Measurements from ENCODE around the gene SFTA2.
A peak's percentile ranks its signal among the peaks of the same experiment; 100 is the strongest.
"Not testable (repeated sequence)": the region's sequence is repeated elsewhere in the genome, so short reads cannot be mapped to it uniquely, and the experiment has no call there.

The SFTA2 gene

GRCh38 chr6:30931969-30932645, at the start of gene SFTA2:
Gene SFTA2, minus strand, starts transcription at chr6:30932170. Its CDS starts 74 bp downstream, at chr6:30932096.
- H3K4me3 ChIP-seq: no peak within 1 kb of the TSS
- H3K4me2 ChIP-seq: no peak within 1 kb of the TSS
- H3K27ac ChIP-seq: no peak within 1 kb of the TSS
- H3K9ac ChIP-seq: no peak within 1 kb of the TSS
- H3K4me1 ChIP-seq: no peaks in the 10 kb centered on the region
- peaks cover 13% of the 10 kb centered on the region for H3K9me3 ChIP-seq
- TF ChIP-seq Cebpa-rat (IDR thresholded peaks at IDR 0.05): no peak
- H4K20me1 ChIP-seq: no peaks in the 10 kb centered on the region
- H3K36me3 ChIP-seq: peaks cover 20% of the 10 kb centered on the region
- H3K27me3 ChIP-seq: no peaks in the 10 kb centered on the region

- Histone ChIP-seq H3K36me3 (no peaks in the 10 kb centered on the region), H3K4me2 (no peak overlapping the region), H3K9me3 (no peaks in the 10 kb centered on the region), H4K20me1 (no peaks in the 10 kb centered on the region), H3K9ac (no peak overlapping the region), H3K4me3 (no peak overlapping the region), H3K27me3 (peaks cover 7% of the 10 kb centered on the region; the same call in 1 of the 2 replicates), H3K4me1 (peaks cover 14% of the 10 kb centered on the region), H3K27ac (no peak overlapping the region)
- no peak for TF ChIP-seq Cebpa-rat (IDR thresholded peaks at IDR 0.05)
Observed at GRCh38 chr6:30979690-30980089, 47.7 kb upstream of the SFTA2 start.

- no peak for TF ChIP-seq Cebpa-rat (IDR thresholded peaks at IDR 0.05)
Observed at GRCh38 chr6:30979141-30979540, 47.2 kb upstream of the SFTA2 start.

GRCh38 chr6:30974490-30975252, 42.7 kb upstream of the SFTA2 start:
- TF ChIP-seq Cebpa-rat (IDR thresholded peaks at IDR 0.05): no peak
- no peaks in the 10 kb centered on the region for H3K9me3 ChIP-seq
- no peak overlapping the region for H3K27ac ChIP-seq
- H3K27me3 ChIP-seq: peaks cover 7% of the 10 kb centered on the region; the same call in 1 of the 2 replicates
- H3K4me3 ChIP-seq: no peak overlapping the region
- no peaks in the 10 kb centered on the region for H3K36me3 ChIP-seq
- H3K4me2 ChIP-seq: no peak overlapping the region
- H3K9ac ChIP-seq: no peak overlapping the region
- H3K4me1 ChIP-seq: peaks cover 14% of the 10 kb centered on the region
- H4K20me1 ChIP-seq: no peaks in the 10 kb centered on the region

More at GRCh38 chr6:30979141-30979540, 47.2 kb upstream of the SFTA2 start:
- Histone ChIP-seq H3K9ac (no peak overlapping the region), H4K20me1 (no peaks in the 10 kb centered on the region), H3K4me1 (peaks cover 14% of the 10 kb centered on the region), H3K36me3 (no peaks in the 10 kb centered on the region), H3K4me3 (no peak overlapping the region), H3K4me2 (peak overlapping the region; percentile 46), H3K27me3 (peaks cover 7% of the 10 kb centered on the region; the same call in 1 of the 2 replicates), H3K9me3 (no peaks in the 10 kb centered on the region), H3K27ac (no peak overlapping the region)

GRCh38 chr6:30972816-30973215, 40.8 kb upstream of the SFTA2 start:
- Histone ChIP-seq H4K20me1 (no peaks in the 10 kb centered on the region), H3K27me3 (0 out of 2 replicates have a peak, but pooled peaks cover under 1% of the 10 kb centered on the region), H3K4me2 (no peak overlapping the region), H3K9me3 (no peaks in the 10 kb centered on the region), H3K36me3 (no peaks in the 10 kb centered on the region), H3K9ac (no peak overlapping the region), H3K4me3 (no peak overlapping the region), H3K27ac (no peak overlapping the region), H3K4me1 (no peaks in the 10 kb centered on the region)
- no peak for TF ChIP-seq Cebpa-rat (IDR thresholded peaks at IDR 0.05)

- H4K20me1 ChIP-seq: no peaks in the 10 kb centered on the region
- TF ChIP-seq Cebpa-rat (IDR thresholded peaks at IDR 0.05): no peak
- H3K9me3 ChIP-seq: no peaks in the 10 kb centered on the region
- H3K9ac ChIP-seq: no peak overlapping the region
- no peak overlapping the region for H3K4me2 ChIP-seq
- no peaks in the 10 kb centered on the region for H3K36me3 ChIP-seq
- no peaks in the 10 kb centered on the region for H3K4me1 ChIP-seq
- H3K27ac ChIP-seq: no peak overlapping the region
- no peaks in the 10 kb centered on the region for H3K27me3 ChIP-seq
- no peak overlapping the region for H3K4me3 ChIP-seq
Observed at GRCh38 chr6:30970946-30971345, 39.0 kb upstream of the SFTA2 start.

- H3K9ac ChIP-seq, H3K27me3 ChIP-seq: not testable (repeated sequence)
Observed at GRCh38 chr6:30969171-30969570, 37.2 kb upstream of the SFTA2 start.

GRCh38 chr6:30966154-30966553, 34.2 kb upstream of the SFTA2 start:
- no peak overlapping the region for H3K9ac ChIP-seq
- H3K4me2 ChIP-seq: no peak overlapping the region
- H3K36me3 ChIP-seq: no peaks in the 10 kb centered on the region
- H3K9me3 ChIP-seq: no peaks in the 10 kb centered on the region
- H3K4me3 ChIP-seq: no peak overlapping the region
- H3K27ac ChIP-seq: no peak overlapping the region
- no peaks in the 10 kb centered on the region for H3K27me3 ChIP-seq
- no peaks in the 10 kb centered on the region for H4K20me1 ChIP-seq
- TF ChIP-seq Cebpa-rat (IDR thresholded peaks at IDR 0.05): no peak
- no peaks in the 10 kb centered on the region for H3K4me1 ChIP-seq

More at GRCh38 chr6:30969171-30969570, 37.2 kb upstream of the SFTA2 start:
- H3K4me3 ChIP-seq, H3K4me2 ChIP-seq, H3K36me3 ChIP-seq, H3K4me1 ChIP-seq, H3K9me3 ChIP-seq, H3K27ac ChIP-seq, H4K20me1 ChIP-seq: not testable (repeated sequence)

- H3K4me1 ChIP-seq: no peaks in the 10 kb centered on the region
- TF ChIP-seq Cebpa-rat (IDR thresholded peaks at IDR 0.05): no peak
- H3K27me3 ChIP-seq: no peaks in the 10 kb centered on the region
- no peaks in the 10 kb centered on the region for H3K36me3 ChIP-seq
- H3K9me3 ChIP-seq: no peaks in the 10 kb centered on the region
- no peaks in the 10 kb centered on the region for H4K20me1 ChIP-seq
- no peak overlapping the region for H3K9ac ChIP-seq
- no peak overlapping the region for H3K4me2 ChIP-seq
- H3K4me3 ChIP-seq: no peak overlapping the region
- H3K27ac ChIP-seq: no peak overlapping the region
Observed at GRCh38 chr6:30965140-30965601, 33.2 kb upstream of the SFTA2 start.

GRCh38 chr6:30964075-30964474, 32.1 kb upstream of the SFTA2 start:
- no peaks in the 10 kb centered on the region for H3K4me1 ChIP-seq
- no peaks in the 10 kb centered on the region for H4K20me1 ChIP-seq
- no peak for TF ChIP-seq Cebpa-rat (IDR thresholded peaks at IDR 0.05)
- no peaks in the 10 kb centered on the region for H3K36me3 ChIP-seq
- H3K27ac ChIP-seq: no peak overlapping the region
- no peaks in the 10 kb centered on the region for H3K27me3 ChIP-seq
- H3K9ac ChIP-seq: no peak overlapping the region
- H3K4me2 ChIP-seq: no peak overlapping the region
- H3K4me3 ChIP-seq: no peak overlapping the region
- H3K9me3 ChIP-seq: no peaks in the 10 kb centered on the region
